PFSK-1 (cell line): Measurements from ENCODE around the gene RHBDD1.

Experiments used
- POLR2AphosphoS5 ChIP-seq: IDR thresholded peaks from 2 replicates; pipeline ENCODE4 v1.6.1; 2012; ENCODE audit warnings: low read depth, mild to moderate bottlenecking, control low read depth, low read length, moderate library complexity
- SIN3A ChIP-seq: IDR thresholded peaks from 2 replicates; pipeline ENCODE4 v1.6.1; 2012; ENCODE audit warnings: mild to moderate bottlenecking, low read length, moderate library complexity, borderline replicate concordance; ENCODE audit not compliant: insufficient read depth

GRCh38 chr2:226991663-226992062 is 155.8 kb downstream of the RHBDD1 start:
- TF ChIP-seq POLR2AphosphoS5 (no peak), SIN3A (no peak)
